22Rv1 (cell line): Measurements from ENCODE around the gene TOR1AIP2.

Source experiments
- H3K27ac ChIP-seq: fragments of 450-650 bp; 2 replicates; pipeline ENCODE4 v1.5.1; 2017
- CTCF ChIP-seq: fragments of 450-650 bp; IDR thresholded peaks from 2 replicates; pipeline ENCODE4 v1.5.1; 2017; ENCODE audit warnings: mild to moderate bottlenecking
- ZFX ChIP-seq: fragments of 450-650 bp; IDR thresholded peaks from 2 replicates; pipeline ENCODE4 v1.6.1; 2017; ENCODE audit warnings: antibody characterized with exemption, borderline replicate concordance

The TOR1AIP2 gene

DNA sequence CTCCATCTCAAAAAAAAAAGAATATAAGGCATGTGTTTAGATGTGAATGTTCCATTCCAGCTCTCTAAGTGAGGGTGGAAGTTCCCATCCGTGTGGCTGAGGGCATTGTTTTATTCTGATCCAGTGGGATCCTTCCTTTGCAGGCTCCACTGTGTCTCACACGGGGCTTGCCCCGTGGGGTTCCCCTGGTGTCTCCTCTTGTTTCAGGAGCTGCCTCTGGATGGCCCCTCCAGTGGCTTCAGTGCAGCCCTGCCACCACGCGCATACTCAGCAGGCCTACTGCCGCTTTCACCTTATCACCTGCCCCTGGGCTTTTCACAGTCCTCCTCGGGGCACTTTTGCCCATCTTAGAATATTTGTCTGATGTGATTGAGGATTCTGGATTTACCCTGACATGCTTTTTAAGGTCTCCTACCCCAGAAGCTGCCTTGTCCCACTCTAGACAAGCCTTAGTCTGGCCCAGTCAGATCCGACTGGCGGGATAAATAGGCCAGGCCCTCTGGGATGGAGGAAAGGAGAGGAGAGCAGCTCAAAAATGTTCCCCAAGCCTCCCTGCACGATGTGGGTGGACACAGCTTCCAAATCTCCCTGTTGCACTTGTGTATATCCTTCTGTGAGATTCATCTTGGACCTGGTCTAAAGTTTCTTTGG is 79.3 kb downstream of the TOR1AIP2 start:
- TF ChIP-seq CTCF: no peak
- TF ChIP-seq ZFX: no peak

DNA sequence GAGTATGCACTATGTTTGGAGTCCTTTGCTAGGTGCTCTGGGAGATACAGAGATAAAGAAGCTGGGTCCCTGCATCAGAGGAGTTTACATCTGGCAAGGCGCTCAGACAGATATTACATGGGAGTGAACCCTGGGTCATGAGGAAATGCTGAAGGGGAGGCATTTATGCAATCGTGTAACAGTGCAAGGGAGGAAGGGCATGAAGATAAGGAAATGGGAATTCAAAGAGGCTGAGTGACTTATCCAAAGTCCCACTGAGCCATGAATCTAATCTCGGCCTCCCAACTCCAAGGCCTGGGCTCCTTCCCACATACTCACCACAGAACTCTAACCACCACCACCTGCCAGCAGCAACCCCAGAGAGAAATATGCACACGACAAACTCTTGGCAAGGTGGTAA is 82.9 kb downstream of the TOR1AIP2 start:
- H3K27ac ChIP-seq: no peak overlapping the region
- TF ChIP-seq ZFX (no peak), CTCF (no peak)

More for the DNA sequence above, 79.3 kb downstream of the TOR1AIP2 start:
- H3K27ac ChIP-seq: no peak overlapping the region

- TF ChIP-seq ZFX (no peak), CTCF (no peak)
- H3K27ac ChIP-seq: no peak overlapping the region
These were observed 83.5 kb downstream of the TOR1AIP2 start for GRCh38 chr1:179794146-179794545.

- no peak overlapping the region for H3K27ac ChIP-seq
- TF ChIP-seq CTCF (no peak), ZFX (no peak)
These were observed 84.3 kb downstream of the TOR1AIP2 start for GRCh38 chr1:179793281-179793680.
